H1 (cell line): ENCODE results near the gene RAB3GAP1. TPM values are rescaled to one million over a fixed set of nuclear protein-coding genes. Genes with fewer than 3 reads are reported as not detected.

Experiments used
- CTCF ChIA-PET: fragments of 300-600 bp; sonication (Branson Sonifier 250); formaldehyde crosslinking; loops from one replicate; lab custom pipeline; 2021; ENCODE audit not compliant: partially characterized antibody; lab: Charles Lee
- POLR2A ChIA-PET: fragments of 300-600 bp; sonication (Branson Sonifier 250); formaldehyde crosslinking; loops from one replicate; lab custom pipeline; 2021; ENCODE audit warnings: inconsistent platforms; ENCODE audit not compliant: partially characterized antibody; lab: Charles Lee
- DNase-seq, 2 experiments: peaks; one replicate each; pipeline versions ENCODE4 v3.0.0 to v3.0.0-alpha.2; 2010 to 2022; ENCODE audit warnings: low spot score in 2 of 2, low read depth in 1 of 2, mixed read lengths in 1 of 2
- FAIRE-seq: peaks from 2 replicates; lab custom pipeline; 2011; peaks lifted over from hg19 to GRCh38; lab: Jason Lieb, UNC
- H2AFZ ChIP-seq: 2 replicates; pipeline ENCODE4 v1.8.1; 2012; ENCODE audit warnings: low read length, inconsistent platforms
- H2AK5ac ChIP-seq: 2 replicates; pipeline ENCODE4 v1.6.1; 2013; ENCODE audit warnings: low read depth, low read length
- H2BK120ac ChIP-seq: replicated peaks from 2 replicates; pipeline ENCODE3; 2013; ENCODE audit warnings: low read depth, low read length, inconsistent platforms
- H2BK12ac ChIP-seq: 2 replicates; pipeline ENCODE4 v1.6.1; 2013; ENCODE audit warnings: low read depth, low read length
- H2BK15ac ChIP-seq: 2 replicates; pipeline ENCODE4 v1.6.1; 2013; ENCODE audit warnings: low read length
- H2BK20ac ChIP-seq: 2 replicates; pipeline ENCODE4 v1.6.1; 2013; ENCODE audit warnings: low read length
- H2BK5ac ChIP-seq: 2 replicates; pipeline ENCODE4 v1.6.1; 2013; ENCODE audit warnings: low read depth, low read length
- H3K14ac ChIP-seq: 2 replicates; pipeline ENCODE4 v1.6.1; 2013; ENCODE audit warnings: inconsistent platforms; ENCODE audit not compliant: insufficient read length
- H3K18ac ChIP-seq: 2 replicates; pipeline ENCODE4 v1.6.1; 2013; ENCODE audit warnings: low read length; ENCODE audit errors: extremely low read depth
- H3K23ac ChIP-seq: 2 replicates; pipeline ENCODE4 v1.6.1; 2013; ENCODE audit warnings: inconsistent platforms; ENCODE audit not compliant: insufficient read length
- H3K23me2 ChIP-seq: 2 replicates; pipeline ENCODE4 v1.6.1; 2013; ENCODE audit warnings: low read depth, low read length
- H3K27ac ChIP-seq: 2 replicates; pipeline ENCODE4 v1.6.1; 2011; ENCODE audit warnings: low read depth, low read length, inconsistent platforms
- H3K27me3 ChIP-seq, 4 experiments: replicated peaks in 1 of 4; 1 replicate in 1 of 4; 2 replicates in 3 of 4; pipeline versions ENCODE4 v1.6.1 to v1.8.1; 2011 to 2013; ENCODE audit warnings: low read length in 3 of 4, mild to moderate bottlenecking in 3 of 4, inconsistent platforms in 2 of 4, mixed read lengths in 2 of 4, moderate library complexity in 1 of 4; ENCODE audit not compliant: control insufficient read depth in 3 of 4, insufficient read depth in 3 of 4; ENCODE audit errors: extremely low read depth in 1 of 4
- H3K36me3 ChIP-seq, 4 experiments: 2 replicates each; pipeline versions ENCODE4 v1.6.1 to v1.8.1; 2011 to 2013; ENCODE audit warnings: mild to moderate bottlenecking in 4 of 4, low read length in 3 of 4, moderate library complexity in 2 of 4, control low read depth in 1 of 4, inconsistent platforms in 1 of 4; ENCODE audit not compliant: insufficient read depth in 4 of 4, control insufficient read depth in 2 of 4
- H3K4ac ChIP-seq: replicated peaks from 2 replicates; pipeline ENCODE3; 2013; ENCODE audit warnings: low read length, low read depth, mixed read lengths, inconsistent platforms; ENCODE audit not compliant: insufficient read length
- H3K4me1 ChIP-seq, 4 experiments: replicated peaks in 1 of 4; 1 replicate in 1 of 4; 2 replicates in 3 of 4; pipeline versions ENCODE4 v1.6.1 to v1.8.1; 2011 to 2013; ENCODE audit warnings: low read length in 3 of 4, inconsistent platforms in 2 of 4, mixed read lengths in 1 of 4; ENCODE audit not compliant: insufficient read depth in 4 of 4, control insufficient read depth in 3 of 4
- H3K4me2 ChIP-seq, 2 experiments: 2 replicates each; pipeline versions ENCODE4 v1.6.1 to v1.8.1; 2011 to 2013; ENCODE audit warnings: low read depth in 2 of 2, low read length in 2 of 2, control low read depth in 1 of 2, inconsistent platforms in 1 of 2, mild to moderate bottlenecking in 1 of 2; ENCODE audit not compliant: insufficient read depth in 1 of 2
- H3K4me3 ChIP-seq, 4 experiments: fragments of 200-600, 300-600 bp in 1 of 4; sonication (generic), shearing (Covaris generic), sonication (Bioruptor Twin) in 1 of 4; 2 replicates each; pipeline versions ENCODE4 v1.5.1 to v1.8.1; 2011 to 2016; ENCODE audit warnings: low read length in 4 of 4, low read depth in 3 of 4, control low read depth in 2 of 4, inconsistent platforms in 2 of 4, mild to moderate bottlenecking in 2 of 4, mixed read lengths in 1 of 4, moderate library complexity in 1 of 4; ENCODE audit not compliant: insufficient read depth in 2 of 4; ENCODE audit errors: extremely low read depth in 1 of 4
- H3K56ac ChIP-seq: replicated peaks from 2 replicates; pipeline ENCODE3; 2013; ENCODE audit warnings: low read depth, mild to moderate bottlenecking, mixed read lengths, low read length, inconsistent platforms; ENCODE audit not compliant: insufficient read length
- H3K79me1 ChIP-seq: 2 replicates; pipeline ENCODE4 v1.6.1; 2013; ENCODE audit warnings: low read depth, low read length, control low read depth
- H3K79me2 ChIP-seq, 2 experiments: 2 replicates each; pipeline versions ENCODE4 v1.6.1 to v1.8.1; 2012 to 2013; ENCODE audit warnings: low read length in 2 of 2, mild to moderate bottlenecking in 2 of 2, inconsistent platforms in 1 of 2; ENCODE audit not compliant: insufficient read depth in 2 of 2, control insufficient read depth in 1 of 2
- H3K9ac ChIP-seq, 4 experiments: replicated peaks in 1 of 4; 1 replicate in 1 of 4; 2 replicates in 3 of 4; pipeline versions ENCODE4 v1.6.1 to v1.8.1; 2011 to 2013; ENCODE audit warnings: low read depth in 3 of 4, low read length in 3 of 4, control low read depth in 2 of 4, mild to moderate bottlenecking in 2 of 4, moderate library complexity in 2 of 4, inconsistent platforms in 1 of 4; ENCODE audit errors: extremely low read depth in 1 of 4
- H3K9me3 ChIP-seq, 2 experiments: 2 replicates each; pipeline versions ENCODE4 v1.6.1 to v1.8.1; 2012 to 2013; ENCODE audit warnings: mild to moderate bottlenecking in 2 of 2, moderate library complexity in 2 of 2, control low read depth in 1 of 2, inconsistent platforms in 1 of 2, low read depth in 1 of 2, low read length in 1 of 2, mixed read lengths in 1 of 2; ENCODE audit not compliant: insufficient read depth in 2 of 2
- H4K20me1 ChIP-seq, 2 experiments: replicated peaks in 1 of 2; 2 replicates each; pipeline versions ENCODE3 to v1.8.1; 2011 to 2013; ENCODE audit warnings: inconsistent platforms in 2 of 2, low read length in 2 of 2, mild to moderate bottlenecking in 1 of 2; ENCODE audit not compliant: insufficient read depth in 2 of 2, control insufficient read depth in 1 of 2
- H4K5ac ChIP-seq: 2 replicates; pipeline ENCODE4 v1.6.1; 2013; ENCODE audit warnings: low read length, low read depth, mixed read lengths, inconsistent platforms; ENCODE audit not compliant: insufficient read length
- H4K8ac ChIP-seq: 2 replicates; pipeline ENCODE4 v1.8.0; 2013; ENCODE audit warnings: mild to moderate bottlenecking, moderate library complexity, low read length, inconsistent platforms; ENCODE audit not compliant: insufficient read depth; ENCODE audit errors: extremely low read depth
- H4K91ac ChIP-seq: replicated peaks from 2 replicates; pipeline ENCODE3; 2013; ENCODE audit warnings: low read length, mixed read lengths, inconsistent platforms; ENCODE audit not compliant: insufficient read length
- BRCA1 ChIP-seq: IDR thresholded peaks from 2 replicates; pipeline ENCODE4 v1.6.1; 2012; ENCODE audit warnings: low read depth, low read length, improper control_type of control experiment
- CHD1 ChIP-seq: IDR thresholded peaks from 2 replicates; pipeline ENCODE4 v1.6.1; 2012; ENCODE audit warnings: low read depth, low read length, improper control_type of control experiment
- EZH2 ChIP-seq: fragments of 200-600 bp; sonication (generic); IDR thresholded peaks from 2 replicates; pipeline ENCODE4 v1.7.1; 2012; ENCODE audit warnings: low read depth, mild to moderate bottlenecking, moderate library complexity, low read length, inconsistent platforms; ENCODE audit not compliant: severe bottlenecking
- GABPA ChIP-seq: IDR thresholded peaks from 2 replicates; pipeline ENCODE4 v1.6.1; 2011; ENCODE audit warnings: mild to moderate bottlenecking, low read length, moderate library complexity, borderline replicate concordance; ENCODE audit not compliant: insufficient read depth
- HDAC2 ChIP-seq, 2 experiments: fragments of 300-600 bp in 1 of 2; sonication (generic) in 1 of 2; IDR thresholded peaks; 2 replicates each; pipeline ENCODE4 v1.6.1; 2011 to 2012; ENCODE audit warnings: low read depth in 2 of 2, low read length in 2 of 2, mild to moderate bottlenecking in 2 of 2, moderate library complexity in 2 of 2, borderline replicate concordance in 1 of 2, inconsistent platforms in 1 of 2
- JUND ChIP-seq: IDR thresholded peaks from 2 replicates; pipeline ENCODE4 v1.6.1; 2011; ENCODE audit warnings: mild to moderate bottlenecking, improper control_type of control experiment, low read length
- WGBS, 2 experiments: shearing (Covaris generic) in 1 of 2; methylation state at CpG; one replicate each; pipeline versions ENCODE4 v1.1.6 to v1.1.7; 2013 to 2015; ENCODE audit warnings: low lambda C conversion rate in 2 of 2, mixed read lengths in 2 of 2, inconsistent platforms in 1 of 2, low coverage in 1 of 2, missing lambda C conversion rate in 1 of 2; ENCODE audit not compliant: insufficient replicate concordance in 2 of 2, insufficient coverage in 1 of 2, insufficient read length in 1 of 2; ENCODE audit errors: extremely low coverage in 1 of 2, missing lambda C conversion rate in 1 of 2; 5-methylcytosine and 5-hydroxymethylcytosine counted together
- polyA plus RNA-seq, 7 experiments: library from polyadenylated mRNA; depleted of rRNA in 3 of 7; stranded (reverse) in 5 of 7; unstranded in 2 of 7; fragments of >200 nt in 5 of 7; fragments of 200-250 nt in 2 of 7; gene quantifications; 1 replicate in 5 of 7; 2 replicates in 1 of 7; 4 replicates in 1 of 7; pipeline versions ENCODE4 v1.2.1 to v1.2.3, GENCODE V29; 2011 to 2013; ENCODE audit warnings: missing spikeins in 2 of 7, mixed read lengths in 2 of 7
- total RNA-seq: library from RNA; stranded (reverse); fragmentation: NEBNext Ultra II Directional; extraction: Animal tissue kit (Norgen Biotek cat#: 25700); gene quantifications from 2 replicates; pipeline ENCODE4 v1.2.1, GENCODE V29; 2021
- TF ChIP-seq, protein P1 (sequence below): IDR thresholded peaks from 2 replicates; pipeline ENCODE4 v1.6.1; 2011; ENCODE audit warnings: low read length, improper control_type of control experiment

The RAB3GAP1 gene
- total and polyA plus RNA-seq, 2 of the 8 experiments (the other 6 are each of a cell fraction or from before 2014, with no cell fraction given) = 9.8 to 28.6 TPM

DNA sequence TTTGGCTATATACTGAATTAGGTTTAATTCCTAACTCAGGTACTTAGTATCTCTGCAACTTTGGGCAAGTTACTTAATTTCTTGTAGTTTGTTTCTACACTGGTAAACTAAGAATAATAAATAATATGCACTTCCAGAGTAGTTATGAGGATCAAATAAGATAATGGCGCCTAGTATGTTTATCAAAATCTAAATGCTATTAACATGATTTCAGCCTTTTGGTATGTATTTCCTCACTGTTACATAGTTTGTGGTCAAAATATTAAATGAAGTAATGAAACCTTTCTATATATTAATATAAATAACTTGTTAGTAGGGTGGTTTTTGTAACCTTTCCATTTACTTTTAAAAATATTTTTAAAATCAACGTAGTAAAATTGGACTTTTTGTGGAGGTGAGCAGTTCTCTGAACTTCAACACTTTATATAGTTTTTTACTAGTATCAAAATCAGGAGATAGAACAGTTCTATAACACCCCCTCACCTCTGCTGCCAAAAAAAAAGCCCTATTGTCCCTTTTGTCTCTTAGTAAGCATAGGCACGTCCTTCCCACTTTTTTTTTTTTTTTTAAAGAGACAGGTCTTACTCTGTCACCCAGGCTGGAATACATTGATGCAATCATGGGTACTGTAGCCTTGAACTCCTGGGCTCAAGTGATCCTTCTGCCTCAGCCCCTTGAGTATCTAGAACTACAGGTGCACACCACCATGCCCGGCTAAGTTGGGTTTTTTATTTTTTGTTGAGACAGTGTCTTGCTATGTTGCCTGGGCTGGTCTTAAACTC is 44.8 kb downstream of the RAB3GAP1 start:
- Histone ChIP-seq H3K4me1 (no peaks in the 10 kb centered on the region), H2BK12ac (no peak overlapping the region), H3K9me3 (no peaks in the 10 kb centered on the region), H3K4me3 (no peak overlapping the region), H4K5ac (no peak overlapping the region), H2AFZ (no peak overlapping the region), H3K18ac (no peak overlapping the region), H3K9ac (no peak overlapping the region), H2AK5ac (no peak overlapping the region), H2BK5ac (no peak overlapping the region), H3K27me3 (no peaks in the 10 kb centered on the region), H4K8ac (no peak overlapping the region), H3K4ac (no peak overlapping the region), H2BK20ac (no peak overlapping the region), H2BK15ac (no peak overlapping the region), H3K36me3 (peaks cover 0 to 11% (median 0%) of the 10 kb centered on the region in 4 experiments; a peak in 3 of 8 replicates), H3K27ac (no peak overlapping the region), H4K91ac (no peak overlapping the region), H4K20me1 (peaks cover 0 to 2% of the 10 kb centered on the region in 2 experiments), H3K4me2 (no peak overlapping the region), H3K79me1 (no peaks in the 10 kb centered on the region; the same call in 1 of the 2 replicates), H3K23me2 (no peaks in the 10 kb centered on the region), H3K79me2 (no peaks in the 10 kb centered on the region), H3K56ac (no peak overlapping the region), H3K14ac (no peak overlapping the region), H3K23ac (no peak overlapping the region), H2BK120ac (no peak overlapping the region)
- ChIA-PET POLR2A (no interaction called here), CTCF (interaction anchor here (0.6 to 1.4 kb wide), 2 partner anchors 54 to 67 kb away, joined by 3 read pairs; no protein-coding TSS in a partner anchor)
- WGBS, 2 experiments = 78% methylated on average over 4 of the region's 4 CpGs; no CpG with 5 or more reads in 1 of the 2 experiments
- DNase-seq (no peak), FAIRE-seq (no peak)
- TF ChIP-seq EZH2 = no peak
- no peak for TF ChIP-seq BRCA1
- TF ChIP-seq, protein P1, sequence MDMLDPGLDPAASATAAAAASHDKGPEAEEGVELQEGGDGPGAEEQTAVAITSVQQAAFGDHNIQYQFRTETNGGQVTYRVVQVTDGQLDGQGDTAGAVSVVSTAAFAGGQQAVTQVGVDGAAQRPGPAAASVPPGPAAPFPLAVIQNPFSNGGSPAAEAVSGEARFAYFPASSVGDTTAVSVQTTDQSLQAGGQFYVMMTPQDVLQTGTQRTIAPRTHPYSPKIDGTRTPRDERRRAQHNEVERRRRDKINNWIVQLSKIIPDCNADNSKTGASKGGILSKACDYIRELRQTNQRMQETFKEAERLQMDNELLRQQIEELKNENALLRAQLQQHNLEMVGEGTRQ = no peak
- TF ChIP-seq JUND = no peak
- TF ChIP-seq HDAC2 (IDR thresholded peaks at IDR 0.05; ENCODE audit: borderline replicate concordance in 1 of 2, low read depth in 2 of 2, low read length in 2 of 2) = no peak
- no peak for TF ChIP-seq CHD1
- TF ChIP-seq GABPA = no peak
